ENCODE results near the gene ATP5ME.

GRCh38 chr4:681736-682451 lies 7.8 kb upstream of the ATP5ME start:
- TF ChIP-seq, protein P1, sequence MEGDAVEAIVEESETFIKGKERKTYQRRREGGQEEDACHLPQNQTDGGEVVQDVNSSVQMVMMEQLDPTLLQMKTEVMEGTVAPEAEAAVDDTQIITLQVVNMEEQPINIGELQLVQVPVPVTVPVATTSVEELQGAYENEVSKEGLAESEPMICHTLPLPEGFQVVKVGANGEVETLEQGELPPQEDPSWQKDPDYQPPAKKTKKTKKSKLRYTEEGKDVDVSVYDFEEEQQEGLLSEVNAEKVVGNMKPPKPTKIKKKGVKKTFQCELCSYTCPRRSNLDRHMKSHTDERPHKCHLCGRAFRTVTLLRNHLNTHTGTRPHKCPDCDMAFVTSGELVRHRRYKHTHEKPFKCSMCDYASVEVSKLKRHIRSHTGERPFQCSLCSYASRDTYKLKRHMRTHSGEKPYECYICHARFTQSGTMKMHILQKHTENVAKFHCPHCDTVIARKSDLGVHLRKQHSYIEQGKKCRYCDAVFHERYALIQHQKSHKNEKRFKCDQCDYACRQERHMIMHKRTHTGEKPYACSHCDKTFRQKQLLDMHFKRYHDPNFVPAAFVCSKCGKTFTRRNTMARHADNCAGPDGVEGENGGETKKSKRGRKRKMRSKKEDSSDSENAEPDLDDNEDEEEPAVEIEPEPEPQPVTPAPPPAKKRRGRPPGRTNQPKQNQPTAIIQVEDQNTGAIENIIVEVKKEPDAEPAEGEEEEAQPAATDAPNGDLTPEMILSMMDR (IDR thresholded peaks at IDR 0.05; ENCODE audit: low read depth, low read length, poor library complexity, severe bottlenecking) = no peak
- TF ChIP-seq EZH2phosphoT487 (IDR thresholded peaks at IDR 0.05; ENCODE audit: borderline replicate concordance, low read length) = no peak

All from DOHH2 (cell line).